Neuron (in vitro differentiated cells): ENCODE results near the gene CDH13.

Source experiments
- H2AFZ ChIP-seq: one replicate; pipeline ENCODE4 v1.6.1; 2013; ENCODE audit warnings: low read depth, mild to moderate bottlenecking, inconsistent platforms, low read length, moderate library complexity
- H3K27me3 ChIP-seq: one replicate; pipeline ENCODE4 v1.6.1; 2013; ENCODE audit warnings: low read length; ENCODE audit not compliant: insufficient read depth
- H3K36me3 ChIP-seq: one replicate; pipeline ENCODE4 v1.6.1; 2013; ENCODE audit warnings: low read length; ENCODE audit not compliant: insufficient read depth
- H3K4me1 ChIP-seq: one replicate; pipeline ENCODE4 v1.6.1; 2013; ENCODE audit warnings: low read length; ENCODE audit not compliant: insufficient read depth
- H3K4me3 ChIP-seq: 2 replicates; pipeline ENCODE4 v1.5.1; 2013; ENCODE audit warnings: mild to moderate bottlenecking, low read length, moderate library complexity
- H3K9me3 ChIP-seq: one replicate; pipeline ENCODE4 v1.6.1; 2013; ENCODE audit warnings: low read length

CDH13 gene

GRCh38 chr16:83813823-83814658 is 1187.3 kb downstream of the CDH13 start:
- Histone ChIP-seq H3K9me3 (peaks cover 2% of the 10 kb centered on the region), H3K27me3 (no peaks in the 10 kb centered on the region), H2AFZ (no peak overlapping the region)

GRCh38 chr16:83814659-83814985 is 1187.9 kb downstream of the CDH13 start:
- H3K36me3 ChIP-seq, result peaks cover 32% of the 10 kb centered on the region
- H2AFZ ChIP-seq, result no peak overlapping the region
- H3K27me3 ChIP-seq, result no peaks in the 10 kb centered on the region
- H3K4me3 ChIP-seq, result no peak overlapping the region
- H3K9me3 ChIP-seq, result peaks cover 2% of the 10 kb centered on the region
- H3K4me1 ChIP-seq, result peaks cover 16% of the 10 kb centered on the region

More at GRCh38 chr16:83813823-83814658, 1187.3 kb downstream of the CDH13 start:
- peaks cover 18% of the 10 kb centered on the region for H3K4me1 ChIP-seq
- H3K36me3 ChIP-seq, result peaks cover 33% of the 10 kb centered on the region
- no peak overlapping the region for H3K4me3 ChIP-seq

GRCh38 chr16:83817022-83817421 is 1190.3 kb downstream of the CDH13 start:
- Histone ChIP-seq H2AFZ (no peak overlapping the region), H3K36me3 (peaks cover 11% of the 10 kb centered on the region), H3K4me3 (no peak overlapping the region), H3K9me3 (peaks cover 2% of the 10 kb centered on the region), H3K4me1 (peaks cover 16% of the 10 kb centered on the region), H3K27me3 (no peaks in the 10 kb centered on the region)

GRCh38 chr16:83818276-83818675 is 1191.5 kb downstream of the CDH13 start:
- no peak overlapping the region for H3K4me3 ChIP-seq
- peaks cover 13% of the 10 kb centered on the region for H3K4me1 ChIP-seq
- H3K27me3 ChIP-seq, result no peaks in the 10 kb centered on the region
- peaks cover 2% of the 10 kb centered on the region for H3K9me3 ChIP-seq
- H3K36me3 ChIP-seq, result no peaks in the 10 kb centered on the region
- no peak overlapping the region for H2AFZ ChIP-seq

GRCh38 chr16:83819361-83819760 is 1192.6 kb downstream of the CDH13 start:
- no peak overlapping the region for H2AFZ ChIP-seq
- H3K36me3 ChIP-seq, result no peaks in the 10 kb centered on the region
- peaks cover 2% of the 10 kb centered on the region for H3K4me1 ChIP-seq
- peaks cover 2% of the 10 kb centered on the region for H3K9me3 ChIP-seq
- no peaks in the 10 kb centered on the region for H3K27me3 ChIP-seq
- no peak overlapping the region for H3K4me3 ChIP-seq

- Histone ChIP-seq H3K4me3 (no peak overlapping the region), H3K36me3 (no peaks in the 10 kb centered on the region), H3K4me1 (no peaks in the 10 kb centered on the region), H3K27me3 (no peaks in the 10 kb centered on the region), H2AFZ (no peak overlapping the region), H3K9me3 (peaks cover 2% of the 10 kb centered on the region)
Observed at GRCh38 chr16:83826146-83826913, 1199.6 kb downstream of the CDH13 start.

GRCh38 chr16:83830091-83830768 is 1203.5 kb downstream of the CDH13 start:
- no peak overlapping the region for H2AFZ ChIP-seq
- no peaks in the 10 kb centered on the region for H3K27me3 ChIP-seq
- no peaks in the 10 kb centered on the region for H3K4me1 ChIP-seq
- peaks cover 7% of the 10 kb centered on the region for H3K9me3 ChIP-seq
- H3K36me3 ChIP-seq, result no peaks in the 10 kb centered on the region
- no peak overlapping the region for H3K4me3 ChIP-seq

GRCh38 chr16:83830769-83831455 is 1204.1 kb downstream of the CDH13 start:
- Histone ChIP-seq H3K27me3 (no peaks in the 10 kb centered on the region), H3K4me1 (no peaks in the 10 kb centered on the region), H2AFZ (no peak overlapping the region), H3K36me3 (no peaks in the 10 kb centered on the region), H3K4me3 (no peak overlapping the region), H3K9me3 (peaks cover 7% of the 10 kb centered on the region)

- H3K27me3 ChIP-seq, result no peaks in the 10 kb centered on the region
- H3K9me3 ChIP-seq, result peaks cover 7% of the 10 kb centered on the region
- H3K4me1 ChIP-seq, result no peaks in the 10 kb centered on the region
- H3K36me3 ChIP-seq, result no peaks in the 10 kb centered on the region
- H3K4me3 ChIP-seq, result no peak overlapping the region
- no peak overlapping the region for H2AFZ ChIP-seq
Observed at GRCh38 chr16:83831456-83831987, 1204.8 kb downstream of the CDH13 start.

- peaks cover 7% of the 10 kb centered on the region for H3K9me3 ChIP-seq
- H2AFZ ChIP-seq, result no peak overlapping the region
Observed at GRCh38 chr16:83833921-83834320, 1207.2 kb downstream of the CDH13 start.

GRCh38 chr16:83835586-83836566 is 1209.1 kb downstream of the CDH13 start:
- H3K9me3 ChIP-seq, result peaks cover 5% of the 10 kb centered on the region
- no peak overlapping the region for H2AFZ ChIP-seq
- no peak overlapping the region for H3K4me3 ChIP-seq
- H3K27me3 ChIP-seq, result no peaks in the 10 kb centered on the region
- H3K36me3 ChIP-seq, result no peaks in the 10 kb centered on the region
- peaks cover 5% of the 10 kb centered on the region for H3K4me1 ChIP-seq

More at GRCh38 chr16:83833921-83834320, 1207.2 kb downstream of the CDH13 start:
- Histone ChIP-seq H3K4me3 (no peak overlapping the region), H3K4me1 (no peaks in the 10 kb centered on the region), H3K27me3 (no peaks in the 10 kb centered on the region), H3K36me3 (no peaks in the 10 kb centered on the region)

GRCh38 chr16:83837566-83837965 is 1210.8 kb downstream of the CDH13 start:
- Histone ChIP-seq H3K36me3 (no peaks in the 10 kb centered on the region), H3K27me3 (no peaks in the 10 kb centered on the region), H2AFZ (no peak overlapping the region), H3K4me1 (peaks cover 14% of the 10 kb centered on the region), H3K9me3 (no peaks in the 10 kb centered on the region), H3K4me3 (no peak overlapping the region)
